ENCODE data around the gene VAV3.

DNA sequence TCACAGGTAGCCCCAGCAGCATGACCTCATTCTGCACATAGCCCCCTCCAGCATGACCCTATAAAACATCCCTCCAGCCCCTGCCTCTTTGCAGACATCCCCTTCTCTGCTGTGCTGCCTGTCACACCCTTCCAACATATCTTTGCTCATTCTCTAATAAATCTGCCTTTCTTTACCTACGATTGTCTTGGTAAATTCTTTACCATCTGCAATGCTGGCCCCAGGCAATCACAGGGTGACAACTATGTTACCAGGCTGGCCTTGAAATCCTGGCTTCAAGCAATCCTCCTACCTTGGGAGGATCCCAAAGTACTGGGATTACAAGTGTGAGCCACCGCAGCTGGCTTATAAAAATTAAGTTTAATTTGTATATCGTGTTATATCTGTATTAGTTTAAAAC, 134.5 kb downstream of the VAV3 start:
- TF ChIP-seq, protein P1, sequence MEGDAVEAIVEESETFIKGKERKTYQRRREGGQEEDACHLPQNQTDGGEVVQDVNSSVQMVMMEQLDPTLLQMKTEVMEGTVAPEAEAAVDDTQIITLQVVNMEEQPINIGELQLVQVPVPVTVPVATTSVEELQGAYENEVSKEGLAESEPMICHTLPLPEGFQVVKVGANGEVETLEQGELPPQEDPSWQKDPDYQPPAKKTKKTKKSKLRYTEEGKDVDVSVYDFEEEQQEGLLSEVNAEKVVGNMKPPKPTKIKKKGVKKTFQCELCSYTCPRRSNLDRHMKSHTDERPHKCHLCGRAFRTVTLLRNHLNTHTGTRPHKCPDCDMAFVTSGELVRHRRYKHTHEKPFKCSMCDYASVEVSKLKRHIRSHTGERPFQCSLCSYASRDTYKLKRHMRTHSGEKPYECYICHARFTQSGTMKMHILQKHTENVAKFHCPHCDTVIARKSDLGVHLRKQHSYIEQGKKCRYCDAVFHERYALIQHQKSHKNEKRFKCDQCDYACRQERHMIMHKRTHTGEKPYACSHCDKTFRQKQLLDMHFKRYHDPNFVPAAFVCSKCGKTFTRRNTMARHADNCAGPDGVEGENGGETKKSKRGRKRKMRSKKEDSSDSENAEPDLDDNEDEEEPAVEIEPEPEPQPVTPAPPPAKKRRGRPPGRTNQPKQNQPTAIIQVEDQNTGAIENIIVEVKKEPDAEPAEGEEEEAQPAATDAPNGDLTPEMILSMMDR (IDR thresholded peaks at IDR 0.05; ENCODE audit: low read depth, low read length, poor library complexity, severe bottlenecking), result no peak
- no peak for TF ChIP-seq EZH2phosphoT487 (IDR thresholded peaks at IDR 0.05; ENCODE audit: borderline replicate concordance, low read length)
